ENCODE results near the gene KDM4B. TPM values are rescaled to one million over a fixed set of nuclear protein-coding genes. Genes with fewer than 3 reads are reported as not detected.

The KDM4B gene
- total RNA-seq, 1 donor = 22.1 TPM

GRCh38 chr19:5141129-5141849 lies 172.4 kb downstream of the KDM4B start:
- Histone ChIP-seq H3K27ac (ENCODE audit: low read depth, low read length) (peak overlapping the region; percentile 17), H3K27me3 (ENCODE audit: insufficient read depth, low read length) (no peaks in the 10 kb centered on the region), H3K4me1 (ENCODE audit: insufficient read depth, low read length) (peaks cover 17% of the 10 kb centered on the region), H3K4me3 (ENCODE audit: insufficient read depth, low read length) (no peak overlapping the region), H3K79me2 (ENCODE audit: insufficient read depth, low read length) (no peaks in the 10 kb centered on the region), H3K4me2 (ENCODE audit: insufficient read depth, low read length) (no peak overlapping the region), H3K36me3 (ENCODE audit: insufficient read depth, low read length) (peaks cover 18% of the 10 kb centered on the region), H3K9me3 (ENCODE audit: low read depth, low read length) (no peaks in the 10 kb centered on the region), H4K20me1 (ENCODE audit: insufficient read depth, low read length) (peaks cover 13% of the 10 kb centered on the region), H2AFZ (ENCODE audit: low read length) (no peak overlapping the region)
- TF ChIP-seq CTCF (IDR thresholded peaks at IDR 0.05; ENCODE audit: extremely low read depth, low read depth, low read length) = no peak
- peak; percentile 99 for DNase-seq (ENCODE audit: insufficient read length, low spot score, missing footprints)

- TF ChIP-seq CTCF (IDR thresholded peaks at IDR 0.05; ENCODE audit: extremely low read depth, low read depth, low read length) = no peak
- Histone ChIP-seq H3K4me2 (ENCODE audit: insufficient read depth, low read length) (no peak overlapping the region), H3K27me3 (ENCODE audit: insufficient read depth, low read length) (no peaks in the 10 kb centered on the region), H3K4me3 (ENCODE audit: insufficient read depth, low read length) (no peak overlapping the region), H3K27ac (ENCODE audit: low read depth, low read length) (no peak overlapping the region), H3K4me1 (ENCODE audit: insufficient read depth, low read length) (peaks cover 17% of the 10 kb centered on the region), H3K9me3 (ENCODE audit: low read depth, low read length) (no peaks in the 10 kb centered on the region), H3K79me2 (ENCODE audit: insufficient read depth, low read length) (no peaks in the 10 kb centered on the region), H2AFZ (ENCODE audit: low read length) (no peak overlapping the region), H3K36me3 (ENCODE audit: insufficient read depth, low read length) (peaks cover 17% of the 10 kb centered on the region), H4K20me1 (ENCODE audit: insufficient read depth, low read length) (peaks cover 13% of the 10 kb centered on the region)
- DNase-seq (ENCODE audit: insufficient read length, low spot score, missing footprints) = peak; percentile 83
These were observed 173.2 kb downstream of the KDM4B start for GRCh38 chr19:5141850-5142724.

GRCh38 chr19:5142725-5143097 lies 173.8 kb downstream of the KDM4B start:
- no peaks in the 10 kb centered on the region for H3K9me3 ChIP-seq (ENCODE audit: low read depth, low read length)
- H3K4me3 ChIP-seq (ENCODE audit: insufficient read depth, low read length) = no peak overlapping the region
- no peaks in the 10 kb centered on the region for H3K27me3 ChIP-seq (ENCODE audit: insufficient read depth, low read length)
- TF ChIP-seq CTCF (IDR thresholded peaks at IDR 0.05; ENCODE audit: extremely low read depth, low read depth, low read length) = no peak
- no peak overlapping the region for H3K27ac ChIP-seq (ENCODE audit: low read depth, low read length)
- peaks cover 11% of the 10 kb centered on the region for H3K36me3 ChIP-seq (ENCODE audit: insufficient read depth, low read length)
- DNase-seq (ENCODE audit: insufficient read length, low spot score, missing footprints) = peak; percentile 66
- no peaks in the 10 kb centered on the region for H3K79me2 ChIP-seq (ENCODE audit: insufficient read depth, low read length)
- H2AFZ ChIP-seq (ENCODE audit: low read length) = no peak overlapping the region
- no peak overlapping the region for H3K4me2 ChIP-seq (ENCODE audit: insufficient read depth, low read length)
- H4K20me1 ChIP-seq (ENCODE audit: insufficient read depth, low read length) = peaks cover 13% of the 10 kb centered on the region
- H3K4me1 ChIP-seq (ENCODE audit: insufficient read depth, low read length) = peaks cover 17% of the 10 kb centered on the region
